GM21367 (cell line): ENCODE measurements around the gene TBC1D21.
"Not testable (repeated sequence)": the region's sequence is repeated elsewhere in the genome, so short reads cannot be mapped to it uniquely, and the experiment has no call there.

Experiments used
- ATAC-seq: cut with Tn5 transposase; IDR thresholded peaks from one replicate; pipeline ENCODE4 v1.9.1; 2021; ENCODE audit not compliant: unreplicated experiment

TBC1D21 gene

GRCh38 chr15:73927476-73928240 is 54.3 kb downstream of the TBC1D21 start:
- no peak for ATAC-seq

GRCh38 chr15:73928241-73928579 is 54.8 kb downstream of the TBC1D21 start:
- ATAC-seq = no peak

- no peak for ATAC-seq
Observed at GRCh38 chr15:73928971-73929627, 55.7 kb downstream of the TBC1D21 start.

DNA sequence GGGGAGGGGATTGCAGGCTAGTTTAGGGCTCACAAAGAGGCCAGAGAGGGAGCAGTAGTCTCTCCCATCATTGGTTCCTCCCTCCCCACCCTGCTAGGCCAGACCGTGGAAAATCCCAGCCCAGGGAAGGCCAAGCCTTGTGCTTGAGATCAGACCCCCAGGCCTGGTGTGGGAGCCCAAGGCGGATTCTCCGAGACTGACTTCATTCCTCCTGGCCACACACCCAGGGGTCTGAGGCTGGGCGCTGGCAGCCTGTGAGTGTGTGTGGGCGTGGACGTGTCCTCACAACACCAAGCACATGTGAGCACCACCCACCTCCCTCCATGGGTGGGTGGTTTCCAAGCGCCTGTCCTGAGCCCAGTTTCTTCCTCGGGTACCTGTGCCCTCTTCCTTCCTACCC is 57.0 kb downstream of the TBC1D21 start:
- no peak for ATAC-seq

DNA sequence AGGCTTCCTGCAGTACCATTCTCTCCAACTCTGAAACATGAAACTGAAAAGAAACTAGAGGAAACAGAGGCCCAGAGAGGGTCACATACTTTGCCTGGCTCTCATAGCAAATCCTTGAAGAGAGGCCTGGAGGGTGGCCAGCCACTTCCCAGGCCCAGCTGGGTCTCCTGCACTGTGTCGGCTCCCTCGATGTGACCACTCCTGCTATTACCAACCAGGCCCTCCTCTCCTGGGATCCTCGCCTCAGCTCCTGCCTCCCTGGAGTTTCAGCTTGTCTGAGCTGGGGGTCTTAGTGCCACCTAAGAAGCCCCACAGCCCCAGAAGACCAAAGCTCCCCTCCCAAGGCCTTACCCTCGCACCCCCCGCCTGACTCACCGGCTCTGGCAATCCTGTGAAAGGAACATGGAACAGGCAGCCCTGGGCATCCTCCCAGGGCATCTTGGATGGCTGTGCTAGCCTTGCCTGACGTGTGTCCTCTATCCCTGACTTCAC is 57.5 kb downstream of the TBC1D21 start:
- ATAC-seq = no peak

GRCh38 chr15:73931441-73931840 is 58.1 kb downstream of the TBC1D21 start:
- ATAC-seq = no peak

GRCh38 chr15:73932381-73933191 is 59.2 kb downstream of the TBC1D21 start:
- no peak for ATAC-seq

GRCh38 chr15:73934281-73934680 is 60.9 kb downstream of the TBC1D21 start:
- no peak for ATAC-seq

GRCh38 chr15:73935547-73935946 is 62.2 kb downstream of the TBC1D21 start:
- no peak for ATAC-seq

GRCh38 chr15:73936181-73936580 is 62.8 kb downstream of the TBC1D21 start:
- no peak for ATAC-seq

DNA sequence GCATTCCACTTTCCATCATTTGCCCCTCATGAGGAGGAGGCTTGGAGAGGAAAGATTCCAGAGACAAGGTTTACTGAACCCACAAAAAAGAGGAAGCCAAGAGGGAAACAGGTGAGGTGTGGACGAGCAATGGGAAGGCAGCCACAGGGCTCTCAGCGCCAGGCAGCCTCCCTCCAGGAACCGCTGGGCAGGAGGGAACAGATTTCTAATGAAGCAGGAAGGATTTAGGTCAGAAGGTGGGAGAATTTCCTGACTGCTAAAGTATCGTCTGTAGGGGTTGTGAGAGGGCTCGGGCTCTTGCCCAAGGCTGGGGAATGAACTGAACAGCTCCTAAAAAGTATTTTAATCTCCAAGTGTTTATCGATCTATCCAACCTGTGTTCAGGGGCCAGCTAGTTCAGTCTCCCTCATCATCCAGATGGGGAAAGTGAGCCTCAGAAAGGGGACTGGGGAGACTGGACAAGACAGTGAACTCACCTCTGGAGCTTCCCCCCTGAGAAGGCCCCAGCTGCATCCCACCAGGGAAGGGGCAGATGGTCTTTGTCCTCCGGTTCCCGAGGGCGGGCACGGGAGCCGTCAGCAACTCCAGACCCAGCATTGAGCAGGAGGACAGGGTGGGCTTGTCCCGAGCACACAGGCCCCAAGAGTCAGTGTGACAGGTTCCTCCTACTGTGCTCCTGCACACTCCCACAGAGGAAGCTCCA is 63.4 kb downstream of the TBC1D21 start:
- no peak for ATAC-seq

DNA sequence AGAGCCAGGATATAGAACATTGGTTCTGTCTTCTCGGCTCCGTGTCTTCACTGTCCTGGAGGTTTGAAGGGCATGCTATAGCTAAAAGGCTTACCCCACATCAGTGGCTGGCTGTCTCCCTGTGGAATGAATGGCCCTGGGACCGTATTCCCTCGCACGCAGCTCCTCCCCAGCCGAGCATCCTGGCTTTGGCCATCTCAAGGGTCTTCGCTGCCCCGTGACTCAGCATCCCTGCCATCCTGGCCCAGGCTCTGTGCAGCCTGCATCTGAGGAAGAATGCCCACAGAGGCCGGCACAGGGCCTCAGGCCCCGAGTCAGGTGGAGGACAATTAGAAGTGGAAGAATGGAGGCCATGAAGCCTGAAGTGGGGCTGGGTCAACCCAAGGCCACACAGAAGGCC is 63.9 kb downstream of the TBC1D21 start:
- ATAC-seq = no peak

- no peak for ATAC-seq
Observed at GRCh38 chr15:73937726-73938125, 64.4 kb downstream of the TBC1D21 start.

DNA sequence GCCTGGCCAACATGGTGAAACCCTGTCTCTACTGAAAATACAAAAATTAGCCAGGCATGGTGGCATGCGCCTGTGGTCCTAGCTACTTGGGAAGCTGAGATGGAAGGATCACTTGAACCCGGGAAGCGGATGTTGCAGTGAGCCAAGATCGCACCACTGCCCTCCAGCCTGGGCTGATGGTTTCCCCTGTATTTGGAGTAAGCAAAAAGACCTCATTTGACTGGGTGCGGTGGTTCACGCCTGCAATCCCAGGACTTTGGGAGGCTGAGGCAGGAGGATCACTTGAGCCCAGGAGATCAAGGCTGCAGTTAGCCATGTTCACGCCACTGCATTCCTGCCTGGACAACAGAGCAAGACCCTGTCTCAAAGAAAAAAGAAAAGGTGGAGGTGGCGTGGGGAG is 65.2 kb downstream of the TBC1D21 start:
- ATAC-seq = not testable (repeated sequence)
